Measurements from ENCODE around the gene NFU1.
"Not testable (repeated sequence)": the region's sequence is repeated elsewhere in the genome, so short reads cannot be mapped to it uniquely, and the experiment has no call there.

NFU1 gene

GRCh38 chr2:69386789-69387734, 50.2 kb downstream of the NFU1 start, which contains the start of gene GFPT1:
TSS of gene GFPT1 (minus strand) at chr2:69387227. CDS start at chr2:69387071, 156 bp downstream.
- no peak for FAIRE-seq

GRCh38 chr2:69386360-69386759, 50.9 kb downstream of the NFU1 start:
- no peak for FAIRE-seq

- FAIRE-seq: no peak
Observed at GRCh38 chr2:69385443-69386151, 51.6 kb downstream of the NFU1 start.

- no peak for FAIRE-seq
Observed at GRCh38 chr2:69384618-69385081, 52.6 kb downstream of the NFU1 start.

- no peak for FAIRE-seq
Observed at GRCh38 chr2:69383176-69383812, 53.9 kb downstream of the NFU1 start.

- no peak for FAIRE-seq
Observed at GRCh38 chr2:69382547-69382946, 54.7 kb downstream of the NFU1 start.

GRCh38 chr2:69381337-69381737, 55.9 kb downstream of the NFU1 start:
- FAIRE-seq: no peak

- no peak for FAIRE-seq
Observed at GRCh38 chr2:69380072-69380917, 56.9 kb downstream of the NFU1 start.

- peak; percentile 33 for FAIRE-seq
Observed at GRCh38 chr2:69376403-69376802, 60.8 kb downstream of the NFU1 start.

GRCh38 chr2:69375494-69376353, 61.5 kb downstream of the NFU1 start:
- FAIRE-seq: no peak

- FAIRE-seq: no peak
Observed at GRCh38 chr2:69372767-69373166, 64.5 kb downstream of the NFU1 start.

GRCh38 chr2:69369802-69370201, 67.4 kb downstream of the NFU1 start:
- FAIRE-seq: no peak

GRCh38 chr2:69368588-69368987, 68.6 kb downstream of the NFU1 start:
- FAIRE-seq: no peak

GRCh38 chr2:69359371-69359770, 77.9 kb downstream of the NFU1 start:
- peak; percentile 36 for FAIRE-seq

- no peak for FAIRE-seq
Observed at GRCh38 chr2:69358914-69359313, 78.3 kb downstream of the NFU1 start.

- no peak for FAIRE-seq
Observed at GRCh38 chr2:69356471-69356870, 80.8 kb downstream of the NFU1 start.

- not testable (repeated sequence) for FAIRE-seq
Observed at GRCh38 chr2:69354976-69355375, 82.3 kb downstream of the NFU1 start.

GRCh38 chr2:69353360-69353759, 83.9 kb downstream of the NFU1 start:
- FAIRE-seq: no peak

- no peak for FAIRE-seq
Observed at GRCh38 chr2:69348781-69349180, 88.5 kb downstream of the NFU1 start.
